ENCODE measurements around the gene HES2.

DNA sequence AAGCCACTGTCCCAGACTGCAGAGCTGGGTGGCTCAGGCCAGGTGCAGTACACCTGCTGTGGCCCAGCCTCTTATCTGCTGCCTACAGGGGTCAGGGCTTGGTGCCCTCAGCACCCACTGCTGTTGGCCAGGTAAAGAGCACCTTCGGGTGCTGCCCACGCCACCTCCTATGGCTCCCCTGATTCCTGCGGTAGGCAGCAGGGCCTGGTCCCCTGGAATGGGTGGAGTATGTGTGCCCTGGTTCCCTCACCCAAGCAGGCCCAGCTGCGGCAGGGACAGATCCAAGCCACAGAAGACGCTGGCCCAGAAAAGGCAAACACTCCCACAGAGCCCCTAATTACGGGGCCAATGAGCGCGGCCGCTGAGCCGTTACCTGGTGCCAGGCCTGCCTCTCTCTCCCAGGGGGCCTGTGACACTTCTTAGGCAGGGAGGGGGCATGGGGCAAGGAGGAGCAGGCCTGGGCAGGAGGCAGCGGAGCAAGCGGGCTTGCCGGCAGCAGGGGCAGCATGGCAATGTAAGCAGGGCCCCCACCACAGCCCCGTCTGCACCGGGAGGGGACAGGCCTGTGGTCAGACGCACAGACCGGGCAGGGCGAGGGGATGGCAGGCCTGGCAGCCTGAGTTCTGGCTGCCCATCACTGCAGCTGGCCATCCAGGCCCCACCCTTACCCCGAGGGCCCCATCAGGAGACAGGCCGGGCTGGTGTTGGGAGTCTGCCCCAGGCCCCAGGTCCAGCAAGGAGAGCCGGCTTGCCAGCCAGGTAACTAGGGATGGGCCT lies 23.8 kb upstream of the HES2 start:
- TF ChIP-seq, protein P1, sequence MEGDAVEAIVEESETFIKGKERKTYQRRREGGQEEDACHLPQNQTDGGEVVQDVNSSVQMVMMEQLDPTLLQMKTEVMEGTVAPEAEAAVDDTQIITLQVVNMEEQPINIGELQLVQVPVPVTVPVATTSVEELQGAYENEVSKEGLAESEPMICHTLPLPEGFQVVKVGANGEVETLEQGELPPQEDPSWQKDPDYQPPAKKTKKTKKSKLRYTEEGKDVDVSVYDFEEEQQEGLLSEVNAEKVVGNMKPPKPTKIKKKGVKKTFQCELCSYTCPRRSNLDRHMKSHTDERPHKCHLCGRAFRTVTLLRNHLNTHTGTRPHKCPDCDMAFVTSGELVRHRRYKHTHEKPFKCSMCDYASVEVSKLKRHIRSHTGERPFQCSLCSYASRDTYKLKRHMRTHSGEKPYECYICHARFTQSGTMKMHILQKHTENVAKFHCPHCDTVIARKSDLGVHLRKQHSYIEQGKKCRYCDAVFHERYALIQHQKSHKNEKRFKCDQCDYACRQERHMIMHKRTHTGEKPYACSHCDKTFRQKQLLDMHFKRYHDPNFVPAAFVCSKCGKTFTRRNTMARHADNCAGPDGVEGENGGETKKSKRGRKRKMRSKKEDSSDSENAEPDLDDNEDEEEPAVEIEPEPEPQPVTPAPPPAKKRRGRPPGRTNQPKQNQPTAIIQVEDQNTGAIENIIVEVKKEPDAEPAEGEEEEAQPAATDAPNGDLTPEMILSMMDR (conservative IDR thresholded peaks at IDR 0.05 in 1 of 2, IDR thresholded peaks at IDR 0.05 in 1 of 2; ENCODE audit: extremely low read depth in 1 of 2, insufficient read depth in 1 of 2, low read depth in 1 of 2, low read length in 2 of 2), result no peak
- no peak for TF ChIP-seq EZH2 (IDR thresholded peaks at IDR 0.05; ENCODE audit: borderline replicate concordance, low read length)

All from mammary epithelial cell (primary cell).